Measurements from ENCODE around the gene RPS6KA2.

DNA sequence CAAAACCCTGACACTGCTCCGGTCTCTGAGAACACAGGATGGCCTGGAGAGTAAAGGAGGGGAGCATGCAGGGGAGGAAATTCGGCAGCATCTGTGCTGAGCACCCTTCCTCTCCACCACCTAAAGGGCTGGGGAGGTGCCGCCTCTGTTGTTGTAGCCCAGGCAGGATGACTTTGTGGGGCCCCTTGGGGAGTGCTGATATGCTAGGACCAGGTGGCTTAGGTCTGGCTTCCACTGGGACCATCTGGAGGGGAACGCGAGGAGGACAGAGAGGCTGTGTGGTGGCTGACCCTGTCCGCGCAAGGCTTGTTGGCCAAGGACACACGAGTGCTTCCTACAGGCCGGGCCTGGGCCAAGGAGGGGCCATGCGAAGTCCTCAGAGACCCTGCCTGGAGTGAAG is 9.9 kb upstream of the RPS6KA2 start:
- TF ChIP-seq ELF4 (IDR thresholded peaks at IDR 0.05), result no peak
- no peak for TF ChIP-seq TARDBP (IDR thresholded peaks at IDR 0.05)
- TF ChIP-seq HDGF (IDR thresholded peaks at IDR 0.05; ENCODE audit: borderline replicate concordance), result no peak
- no peak for TF ChIP-seq BHLHE40 (IDR thresholded peaks at IDR 0.05; ENCODE audit: borderline replicate concordance)
- TF ChIP-seq FOXA1 (IDR thresholded peaks at IDR 0.05), result no peak
- no peak for TF ChIP-seq ARNT (IDR thresholded peaks at IDR 0.05)
